HCT116 (cell line): Measurements from ENCODE around the gene GNB4.

ENCODE experiments used
- ELF1 ChIP-seq: IDR thresholded peaks from 2 replicates; pipeline ENCODE4 v1.6.1; 2012; ENCODE audit warnings: low read depth, borderline replicate concordance
- EZH2 ChIP-seq: fragments of 200-600 bp; sonication (generic); IDR thresholded peaks from 2 replicates; pipeline ENCODE4 v1.6.1; 2017; ENCODE audit warnings: antibody characterized with exemption, mixed run types
- EZH2phosphoT487 ChIP-seq: fragments of 200-600 bp; IDR thresholded peaks from 2 replicates; pipeline ENCODE4 v1.6.1; 2018; ENCODE audit warnings: antibody characterized with exemption, borderline replicate concordance
- FOSL1 ChIP-seq: IDR thresholded peaks from 2 replicates; pipeline ENCODE4 v1.6.1; 2012; ENCODE audit warnings: low read depth
- POLR2A ChIP-seq: IDR thresholded peaks from 2 replicates; pipeline ENCODE4 v1.7.0; 2011; ENCODE audit warnings: borderline replicate concordance; ENCODE audit not compliant: insufficient read depth, insufficient read length; ENCODE audit errors: extremely low read depth
- POLR2AphosphoS5 ChIP-seq: IDR thresholded peaks from 2 replicates; pipeline ENCODE4 v1.6.1; 2011; ENCODE audit warnings: mild to moderate bottlenecking, low read depth, low read length, moderate library complexity
- RAD21 ChIP-seq: IDR thresholded peaks from 2 replicates; pipeline ENCODE4 v1.6.1; 2012; ENCODE audit warnings: low read depth, mild to moderate bottlenecking
- TCF7L2 ChIP-seq: IDR thresholded peaks from 2 replicates; pipeline ENCODE4 v1.7.0; 2011; ENCODE audit warnings: borderline replicate concordance, inconsistent platforms; ENCODE audit not compliant: insufficient read depth, insufficient read length; ENCODE audit errors: extremely low read depth
- YY1 ChIP-seq: IDR thresholded peaks from 2 replicates; pipeline ENCODE4 v1.6.1; 2011; ENCODE audit warnings: low read length, low read depth, moderate library complexity, mild to moderate bottlenecking; ENCODE audit not compliant: insufficient replicate concordance; ENCODE audit errors: extremely low read depth
- ZFX ChIP-seq: fragments of 450-650 bp; IDR thresholded peaks from 2 replicates; pipeline ENCODE4 v1.6.1; 2017
- TF ChIP-seq, protein P1 (sequence below), 3 experiments: fragments of 200-600 bp in 1 of 3; sonication (generic) in 1 of 3; IDR thresholded peaks in 2 of 3; conservative IDR thresholded peaks in 1 of 3; 2 replicates each; pipeline ENCODE4 v1.5.1; 2012 to 2017; ENCODE audit warnings: low read depth in 2 of 3, low read length in 2 of 3, antibody characterized with exemption in 1 of 3, borderline replicate concordance in 1 of 3, control low read depth in 1 of 3, mild to moderate bottlenecking in 1 of 3, mixed read lengths in 1 of 3, mixed run types in 1 of 3, moderate library complexity in 1 of 3; ENCODE audit not compliant: insufficient read depth in 1 of 3
- TF ChIP-seq, protein P2 (sequence below): IDR thresholded peaks from 2 replicates; pipeline ENCODE4 v1.6.1; 2012
- TF ChIP-seq, protein P3 (sequence below): IDR thresholded peaks from 2 replicates; pipeline ENCODE4 v1.6.1; 2012

DNA sequence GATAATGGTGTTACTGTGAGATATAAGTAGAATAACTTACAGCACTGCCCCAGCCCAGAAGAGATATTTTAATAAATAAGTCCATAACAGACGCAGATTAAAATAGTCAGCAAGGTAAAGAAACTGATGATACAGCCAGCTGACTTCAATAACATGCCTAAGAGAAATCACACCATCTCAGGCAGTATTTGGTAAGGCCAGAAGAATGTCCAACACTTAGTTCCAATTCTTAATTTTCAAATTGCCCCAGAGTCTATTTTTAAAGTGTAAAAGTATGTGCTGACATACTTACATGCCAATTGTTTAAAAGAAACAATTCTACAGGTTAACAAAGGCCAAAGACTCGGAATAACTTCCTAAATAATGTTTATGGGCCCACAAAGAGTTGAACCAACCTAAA, 1.6 kb downstream of the GNB4 start:
- TF ChIP-seq ZFX (no peak), YY1 (no peak), EZH2 (no peak), TCF7L2 (no peak), ELF1 (no peak), POLR2AphosphoS5 (no peak), POLR2A (no peak), EZH2phosphoT487 (no peak), FOSL1 (no peak), RAD21 (no peak)
- TF ChIP-seq, protein P1, sequence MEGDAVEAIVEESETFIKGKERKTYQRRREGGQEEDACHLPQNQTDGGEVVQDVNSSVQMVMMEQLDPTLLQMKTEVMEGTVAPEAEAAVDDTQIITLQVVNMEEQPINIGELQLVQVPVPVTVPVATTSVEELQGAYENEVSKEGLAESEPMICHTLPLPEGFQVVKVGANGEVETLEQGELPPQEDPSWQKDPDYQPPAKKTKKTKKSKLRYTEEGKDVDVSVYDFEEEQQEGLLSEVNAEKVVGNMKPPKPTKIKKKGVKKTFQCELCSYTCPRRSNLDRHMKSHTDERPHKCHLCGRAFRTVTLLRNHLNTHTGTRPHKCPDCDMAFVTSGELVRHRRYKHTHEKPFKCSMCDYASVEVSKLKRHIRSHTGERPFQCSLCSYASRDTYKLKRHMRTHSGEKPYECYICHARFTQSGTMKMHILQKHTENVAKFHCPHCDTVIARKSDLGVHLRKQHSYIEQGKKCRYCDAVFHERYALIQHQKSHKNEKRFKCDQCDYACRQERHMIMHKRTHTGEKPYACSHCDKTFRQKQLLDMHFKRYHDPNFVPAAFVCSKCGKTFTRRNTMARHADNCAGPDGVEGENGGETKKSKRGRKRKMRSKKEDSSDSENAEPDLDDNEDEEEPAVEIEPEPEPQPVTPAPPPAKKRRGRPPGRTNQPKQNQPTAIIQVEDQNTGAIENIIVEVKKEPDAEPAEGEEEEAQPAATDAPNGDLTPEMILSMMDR (IDR thresholded peaks at IDR 0.05 in 2 of 3, conservative IDR thresholded peaks at IDR 0.05 in 1 of 3; ENCODE audit: borderline replicate concordance in 1 of 3, insufficient read depth in 1 of 3, low read depth in 2 of 3, low read length in 2 of 3): no peak
- TF ChIP-seq, protein P2, sequence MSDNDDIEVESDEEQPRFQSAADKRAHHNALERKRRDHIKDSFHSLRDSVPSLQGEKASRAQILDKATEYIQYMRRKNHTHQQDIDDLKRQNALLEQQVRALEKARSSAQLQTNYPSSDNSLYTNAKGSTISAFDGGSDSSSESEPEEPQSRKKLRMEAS: no peak
- TF ChIP-seq, protein P3, sequence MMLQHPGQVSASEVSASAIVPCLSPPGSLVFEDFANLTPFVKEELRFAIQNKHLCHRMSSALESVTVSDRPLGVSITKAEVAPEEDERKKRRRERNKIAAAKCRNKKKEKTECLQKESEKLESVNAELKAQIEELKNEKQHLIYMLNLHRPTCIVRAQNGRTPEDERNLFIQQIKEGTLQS: no peak
